Activated naive CD4-positive, alpha-beta T cell treated with anti-CD3 and anti-CD28 coated beads, Interleukin-2, amount 50 U/mL, for 24 hours (primary cell): ENCODE data around the gene JAKMIP1.

Experiments used
- H3K27ac Mint-ChIP-seq: one replicate; pipeline ENCODE4 v1.8.0; 2021; ENCODE audit warnings: mild to moderate bottlenecking, mixed read lengths
- H3K27me3 Mint-ChIP-seq: one replicate; pipeline ENCODE4 v1.8.0; 2021; ENCODE audit warnings: mixed read lengths
- H3K36me3 Mint-ChIP-seq: one replicate; pipeline ENCODE4 v1.8.0; 2021; ENCODE audit warnings: mixed read lengths
- H3K4me1 Mint-ChIP-seq: one replicate; pipeline ENCODE4 v1.8.0; 2021; ENCODE audit warnings: mixed read lengths
- H3K4me3 Mint-ChIP-seq: one replicate; pipeline ENCODE4 v1.8.0; 2021; ENCODE audit warnings: mild to moderate bottlenecking, mixed read lengths
- H3K9me3 Mint-ChIP-seq: one replicate; pipeline ENCODE4 v1.8.0; 2021; ENCODE audit warnings: mixed read lengths

Gene JAKMIP1

GRCh38 chr4:6180841-6181631 is 19.3 kb downstream of the JAKMIP1 start:
- Mint-ChIP-seq H3K4me3 (peak overlapping the region; percentile 5), H3K9me3 (peaks cover 5% of the 10 kb centered on the region), H3K36me3 (no peaks in the 10 kb centered on the region), H3K27ac (no peak overlapping the region), H3K27me3 (peaks cover 2% of the 10 kb centered on the region), H3K4me1 (peaks cover 25% of the 10 kb centered on the region)

- Mint-ChIP-seq H3K9me3 (peaks cover 5% of the 10 kb centered on the region), H3K4me1 (peaks cover 25% of the 10 kb centered on the region), H3K27ac (no peak overlapping the region)
Observed at GRCh38 chr4:6179362-6179761, 21.0 kb downstream of the JAKMIP1 start.

GRCh38 chr4:6178757-6179156 is 21.6 kb downstream of the JAKMIP1 start:
- Mint-ChIP-seq H3K9me3 (peaks cover 5% of the 10 kb centered on the region), H3K36me3 (no peaks in the 10 kb centered on the region), H3K27ac (no peak overlapping the region), H3K4me1 (peaks cover 25% of the 10 kb centered on the region), H3K4me3 (no peak overlapping the region), H3K27me3 (peaks cover 2% of the 10 kb centered on the region)

More at GRCh38 chr4:6179362-6179761, 21.0 kb downstream of the JAKMIP1 start:
- Mint-ChIP-seq H3K27me3 (peaks cover 2% of the 10 kb centered on the region), H3K4me3 (no peak overlapping the region), H3K36me3 (no peaks in the 10 kb centered on the region)

- Mint-ChIP-seq H3K9me3 (peaks cover 5% of the 10 kb centered on the region), H3K36me3 (no peaks in the 10 kb centered on the region), H3K27ac (no peak overlapping the region), H3K4me3 (no peak overlapping the region), H3K27me3 (peaks cover 2% of the 10 kb centered on the region), H3K4me1 (peaks cover 25% of the 10 kb centered on the region)
Observed at GRCh38 chr4:6177587-6178197, 22.7 kb downstream of the JAKMIP1 start.

GRCh38 chr4:6175426-6175825 is 24.9 kb downstream of the JAKMIP1 start:
- Mint-ChIP-seq H3K27me3 (peaks cover 2% of the 10 kb centered on the region), H3K4me3 (no peak overlapping the region), H3K9me3 (peaks cover 5% of the 10 kb centered on the region), H3K36me3 (no peaks in the 10 kb centered on the region), H3K27ac (no peak overlapping the region), H3K4me1 (peaks cover 17% of the 10 kb centered on the region)

- peaks cover 4% of the 10 kb centered on the region for H3K4me1 Mint-ChIP-seq
- H3K27me3 Mint-ChIP-seq = no peaks in the 10 kb centered on the region
- H3K27ac Mint-ChIP-seq = no peak overlapping the region
- H3K36me3 Mint-ChIP-seq = no peaks in the 10 kb centered on the region
- no peak overlapping the region for H3K4me3 Mint-ChIP-seq
- H3K9me3 Mint-ChIP-seq = no peaks in the 10 kb centered on the region
Observed at GRCh38 chr4:6172927-6173200, 27.5 kb downstream of the JAKMIP1 start.

GRCh38 chr4:6172093-6172926 is 28.0 kb downstream of the JAKMIP1 start:
- Mint-ChIP-seq H3K9me3 (no peaks in the 10 kb centered on the region), H3K4me3 (no peak overlapping the region), H3K4me1 (no peaks in the 10 kb centered on the region), H3K36me3 (no peaks in the 10 kb centered on the region), H3K27me3 (no peaks in the 10 kb centered on the region), H3K27ac (no peak overlapping the region)

GRCh38 chr4:6169239-6169638 is 31.1 kb downstream of the JAKMIP1 start:
- Mint-ChIP-seq H3K27ac (no peak overlapping the region), H3K27me3 (no peaks in the 10 kb centered on the region), H3K4me3 (no peak overlapping the region), H3K36me3 (no peaks in the 10 kb centered on the region), H3K4me1 (no peaks in the 10 kb centered on the region), H3K9me3 (no peaks in the 10 kb centered on the region)

GRCh38 chr4:6165766-6166165 is 34.6 kb downstream of the JAKMIP1 start:
- Mint-ChIP-seq H3K9me3 (no peaks in the 10 kb centered on the region), H3K27me3 (peaks cover 2% of the 10 kb centered on the region)

GRCh38 chr4:6162885-6163284 is 37.5 kb downstream of the JAKMIP1 start:
- Mint-ChIP-seq H3K27ac (no peak overlapping the region), H3K27me3 (peaks cover 2% of the 10 kb centered on the region), H3K36me3 (no peaks in the 10 kb centered on the region), H3K4me1 (no peaks in the 10 kb centered on the region), H3K4me3 (no peak overlapping the region), H3K9me3 (no peaks in the 10 kb centered on the region)

More at GRCh38 chr4:6165766-6166165, 34.6 kb downstream of the JAKMIP1 start:
- Mint-ChIP-seq H3K4me3 (no peak overlapping the region), H3K4me1 (no peaks in the 10 kb centered on the region), H3K27ac (no peak overlapping the region), H3K36me3 (no peaks in the 10 kb centered on the region)

GRCh38 chr4:6161921-6162464 is 38.4 kb downstream of the JAKMIP1 start:
- Mint-ChIP-seq H3K4me1 (no peaks in the 10 kb centered on the region), H3K4me3 (no peak overlapping the region), H3K27ac (no peak overlapping the region), H3K27me3 (peaks cover 2% of the 10 kb centered on the region), H3K36me3 (no peaks in the 10 kb centered on the region), H3K9me3 (no peaks in the 10 kb centered on the region)

GRCh38 chr4:6160536-6160935 is 39.8 kb downstream of the JAKMIP1 start:
- Mint-ChIP-seq H3K4me3 (no peak overlapping the region), H3K9me3 (no peaks in the 10 kb centered on the region), H3K36me3 (no peaks in the 10 kb centered on the region), H3K4me1 (no peaks in the 10 kb centered on the region), H3K27ac (no peak overlapping the region), H3K27me3 (peaks cover 2% of the 10 kb centered on the region)

GRCh38 chr4:6157926-6158325 is 42.4 kb downstream of the JAKMIP1 start:
- no peak overlapping the region for H3K27ac Mint-ChIP-seq
- no peaks in the 10 kb centered on the region for H3K9me3 Mint-ChIP-seq
- no peaks in the 10 kb centered on the region for H3K4me1 Mint-ChIP-seq
- H3K27me3 Mint-ChIP-seq = peaks cover 2% of the 10 kb centered on the region
- no peak overlapping the region for H3K4me3 Mint-ChIP-seq
- H3K36me3 Mint-ChIP-seq = no peaks in the 10 kb centered on the region

GRCh38 chr4:6155996-6156750 is 44.2 kb downstream of the JAKMIP1 start:
- no peaks in the 10 kb centered on the region for H3K36me3 Mint-ChIP-seq
- H3K27me3 Mint-ChIP-seq = no peaks in the 10 kb centered on the region
- H3K4me3 Mint-ChIP-seq = no peak overlapping the region
- no peaks in the 10 kb centered on the region for H3K4me1 Mint-ChIP-seq
- no peaks in the 10 kb centered on the region for H3K9me3 Mint-ChIP-seq
- H3K27ac Mint-ChIP-seq = no peak overlapping the region

- Mint-ChIP-seq H3K9me3 (no peaks in the 10 kb centered on the region), H3K27ac (peak overlapping the region; percentile 31), H3K4me1 (no peaks in the 10 kb centered on the region), H3K27me3 (no peaks in the 10 kb centered on the region), H3K4me3 (no peak overlapping the region), H3K36me3 (no peaks in the 10 kb centered on the region)
Observed at GRCh38 chr4:6154875-6155274, 45.5 kb downstream of the JAKMIP1 start.
